ENCODE data around the gene WIF1.
A peak's percentile ranks its signal among the peaks of the same experiment; 100 is the strongest.

WIF1 gene, protein sequence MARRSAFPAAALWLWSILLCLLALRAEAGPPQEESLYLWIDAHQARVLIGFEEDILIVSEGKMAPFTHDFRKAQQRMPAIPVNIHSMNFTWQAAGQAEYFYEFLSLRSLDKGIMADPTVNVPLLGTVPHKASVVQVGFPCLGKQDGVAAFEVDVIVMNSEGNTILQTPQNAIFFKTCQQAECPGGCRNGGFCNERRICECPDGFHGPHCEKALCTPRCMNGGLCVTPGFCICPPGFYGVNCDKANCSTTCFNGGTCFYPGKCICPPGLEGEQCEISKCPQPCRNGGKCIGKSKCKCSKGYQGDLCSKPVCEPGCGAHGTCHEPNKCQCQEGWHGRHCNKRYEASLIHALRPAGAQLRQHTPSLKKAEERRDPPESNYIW

DNA sequence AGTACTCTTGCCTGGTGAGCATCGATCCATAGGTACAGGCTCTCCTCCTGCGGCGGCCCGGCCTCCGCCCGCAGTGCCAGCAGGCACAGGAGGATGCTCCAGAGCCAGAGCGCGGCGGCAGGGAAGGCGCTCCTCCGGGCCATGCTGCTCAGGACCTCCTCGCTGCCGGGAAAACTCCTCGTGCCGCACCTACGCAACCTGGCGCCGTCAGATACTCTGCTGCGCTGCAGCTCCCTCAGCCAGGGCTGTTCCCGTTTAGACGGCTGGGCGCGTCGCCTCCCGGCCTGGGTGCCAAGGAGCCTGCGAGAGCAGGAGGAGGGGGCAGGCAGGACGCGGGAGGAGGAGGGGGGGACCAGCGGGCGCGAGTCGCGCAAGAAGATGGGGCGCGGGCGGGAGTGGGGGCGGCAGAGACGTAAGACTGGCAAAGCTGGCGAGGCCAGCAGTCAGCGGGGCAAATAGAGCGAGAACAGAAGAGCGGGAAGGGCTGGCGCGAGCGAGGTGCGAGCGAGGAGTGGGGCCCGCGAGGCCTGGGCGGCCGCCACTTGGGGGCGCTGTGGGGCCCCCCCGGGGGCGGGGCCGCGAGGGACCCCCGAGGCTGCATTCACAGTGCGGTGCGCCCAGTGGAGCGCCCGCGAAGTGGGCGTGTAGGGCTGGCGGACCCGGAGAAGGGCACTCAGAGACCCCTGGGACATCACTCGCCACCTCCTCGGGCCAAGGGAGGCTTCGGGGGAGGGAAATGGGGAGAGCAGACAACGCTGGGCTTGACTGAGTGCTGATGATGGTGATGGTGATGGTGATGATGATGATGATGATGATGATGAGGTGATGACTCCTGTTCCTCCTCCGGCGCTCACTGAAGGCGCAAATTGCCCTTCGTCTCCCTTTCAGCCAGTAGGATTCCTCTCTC, at the start of gene WIF1:
TSS of gene WIF1 (minus strand) at position 257 of the 907 bp plus-strand sequence. CDS start at position 143, 114 bp downstream.
- no peak for DNase-seq (ENCODE audit: low spot score)

DNA sequence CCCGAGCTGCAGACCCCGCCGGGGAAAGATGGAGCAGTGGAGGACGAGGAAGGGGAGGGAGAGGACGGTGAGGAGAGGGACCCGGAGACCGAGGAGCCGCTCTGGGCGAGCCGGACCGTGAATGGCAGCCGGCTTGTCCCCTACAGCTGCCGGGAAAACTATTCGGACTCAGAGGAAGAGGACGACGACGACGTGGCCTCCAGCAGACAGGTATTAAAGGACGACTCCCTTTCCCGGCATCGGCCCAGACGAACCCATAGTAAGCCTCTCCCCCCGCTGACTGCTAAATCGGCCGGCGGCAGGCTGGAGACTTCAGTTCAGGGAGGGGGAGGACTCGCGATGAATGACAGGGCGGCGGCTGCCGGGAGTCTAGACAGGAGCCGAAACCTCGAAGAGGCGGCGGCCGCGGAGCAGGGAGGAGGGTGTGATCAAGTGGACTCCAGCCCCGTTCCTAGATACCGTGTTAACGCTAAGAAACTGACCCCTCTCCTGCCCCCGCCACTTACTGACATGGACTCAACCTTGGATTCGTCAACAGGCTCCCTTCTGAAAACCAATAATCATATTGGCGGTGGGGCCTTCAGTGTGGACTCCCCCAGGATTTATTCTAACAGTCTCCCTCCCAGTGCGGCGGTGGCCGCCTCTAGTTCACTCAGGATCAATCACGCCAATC, 49.2 kb upstream of the WIF1 start:
- peak; percentile 65 for DNase-seq (ENCODE audit: low spot score)

DNA sequence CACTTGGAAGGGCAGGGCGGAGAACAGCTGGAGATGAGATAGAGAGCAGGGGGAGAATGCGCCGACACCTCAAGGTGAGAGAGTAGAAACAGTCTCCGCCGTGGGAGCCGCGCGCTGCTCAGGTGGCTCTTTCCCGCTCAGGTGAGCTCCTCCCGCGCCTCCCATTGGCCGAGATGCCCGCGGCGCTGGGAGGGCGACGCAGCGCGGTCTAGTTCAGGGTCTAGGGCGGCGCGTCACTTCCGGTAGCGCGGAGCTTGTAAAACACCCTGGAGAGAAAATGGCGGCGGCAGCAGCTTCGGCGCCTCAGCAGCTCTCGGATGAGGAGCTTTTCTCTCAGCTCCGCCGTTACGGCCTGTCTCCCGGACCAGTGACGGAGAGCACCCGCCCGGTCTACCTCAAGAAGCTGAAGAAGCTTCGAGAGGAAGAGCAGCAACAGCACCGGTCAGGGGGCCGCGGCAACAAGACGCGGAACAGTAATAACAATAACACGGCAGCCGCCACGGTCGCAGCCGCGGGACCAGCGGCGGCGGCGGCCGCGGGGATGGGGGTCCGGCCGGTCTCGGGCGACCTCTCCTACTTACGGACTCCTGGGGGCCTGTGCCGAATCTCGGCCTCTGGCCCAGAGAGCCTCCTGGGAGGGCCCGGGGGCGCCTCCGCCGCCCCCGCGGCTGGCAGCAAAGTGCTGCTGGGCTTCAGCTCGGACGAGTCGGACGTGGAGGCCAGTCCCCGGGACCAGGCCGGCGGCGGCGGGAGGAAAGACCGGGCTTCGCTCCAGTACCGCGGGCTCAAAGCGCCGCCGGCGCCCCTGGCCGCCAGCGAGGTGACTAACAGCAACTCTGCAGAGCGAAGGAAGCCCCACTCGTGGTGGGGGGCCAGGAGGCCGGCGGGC, 48.5 kb upstream of the WIF1 start, which contains the start of gene LEMD3:
TSS of gene LEMD3 (plus strand) at position 264 of the 889 bp plus-strand sequence. CDS start at position 278, 14 bp downstream.
- peak; percentile 93 for DNase-seq (ENCODE audit: low spot score)

DNA sequence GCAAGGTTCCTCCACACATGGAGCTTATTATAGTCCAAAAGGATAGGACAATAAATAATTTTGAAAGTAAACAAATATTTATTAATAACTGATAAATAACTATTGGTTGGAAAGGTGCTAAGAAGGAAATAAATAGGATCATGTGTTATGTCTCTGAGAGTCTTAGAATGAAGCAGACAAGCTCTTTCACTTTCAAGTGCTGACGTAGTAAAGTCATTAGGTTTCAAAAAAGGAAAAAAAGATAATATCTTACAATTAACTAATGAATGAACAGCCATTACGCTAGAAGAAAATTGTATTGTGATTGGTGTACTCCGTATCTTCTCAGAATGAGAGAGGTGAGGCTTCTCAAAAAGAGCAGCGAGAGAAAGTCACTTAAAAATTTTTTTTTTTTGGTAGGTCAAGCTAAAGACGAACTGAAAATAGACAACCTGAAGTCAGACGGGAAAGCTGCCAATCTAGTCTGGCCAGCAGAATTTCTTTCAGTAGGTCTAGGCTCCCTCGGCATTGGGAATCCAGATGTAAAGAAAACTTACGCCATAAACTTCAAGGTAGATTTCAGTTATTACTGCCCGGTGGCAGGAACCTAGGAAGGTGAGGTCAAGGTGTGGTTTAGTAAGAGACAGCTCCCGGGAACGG, 47.7 kb upstream of the WIF1 start:
- peak; percentile 16 for DNase-seq (ENCODE audit: low spot score)

DNA sequence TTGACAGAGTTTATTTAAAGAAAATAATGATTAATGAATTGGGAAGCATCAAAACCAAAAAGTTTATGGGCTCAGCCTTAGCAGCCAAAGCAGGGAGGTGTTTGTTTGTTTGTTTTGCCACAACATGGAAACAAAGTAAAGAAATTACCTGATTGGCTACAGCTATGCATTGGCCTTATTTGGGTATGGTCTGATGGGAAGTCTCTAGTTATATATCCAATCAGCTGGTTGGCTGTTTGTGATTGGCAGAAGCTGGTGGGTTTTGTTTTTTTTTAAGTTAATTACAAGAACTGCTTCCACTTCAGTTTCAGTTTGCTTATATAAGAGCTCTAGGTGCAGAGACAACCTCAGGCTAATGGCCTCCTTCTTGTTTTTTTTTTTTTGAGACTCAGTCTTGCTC, 43.7 kb upstream of the WIF1 start:
- no peak for DNase-seq (ENCODE audit: low spot score)

DNA sequence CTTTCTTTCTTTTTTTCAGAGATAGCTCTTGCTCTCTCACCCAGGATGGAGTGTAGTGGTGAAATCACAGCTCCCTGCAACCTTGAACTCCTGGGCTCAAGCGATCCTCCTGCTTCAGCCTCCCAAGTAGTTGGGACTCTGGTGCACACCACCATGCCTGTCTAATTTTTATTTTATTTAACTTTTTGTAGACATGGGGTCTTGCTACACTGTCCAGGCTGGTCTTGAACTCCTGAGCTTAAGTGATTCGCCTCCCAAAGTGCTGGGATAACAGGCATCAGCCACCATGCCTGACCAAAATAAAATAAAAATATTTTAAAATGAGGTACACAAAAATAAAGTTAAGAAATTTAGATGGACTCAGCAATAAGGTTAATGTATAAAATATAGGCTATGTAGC, 43.1 kb upstream of the WIF1 start:
- DNase-seq (ENCODE audit: low spot score) = no peak

DNA sequence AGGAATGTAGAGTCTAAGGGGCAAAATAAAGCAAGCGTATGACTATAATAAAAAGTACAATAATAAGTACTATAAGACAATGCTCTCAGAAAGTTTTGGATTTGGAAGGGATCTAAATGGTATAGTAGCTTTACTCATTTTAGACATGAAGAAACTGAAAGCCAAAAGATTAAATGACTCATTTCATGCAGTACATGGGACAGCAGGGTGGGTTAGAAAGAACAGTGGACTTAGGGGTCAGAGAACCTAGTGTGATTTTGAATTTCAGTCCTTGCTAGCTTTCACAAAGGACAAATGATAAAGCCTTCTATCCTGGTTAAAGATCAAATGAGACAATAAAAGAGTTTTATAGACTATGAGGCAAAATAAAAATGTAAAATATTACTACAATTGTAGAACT, 41.5 kb upstream of the WIF1 start:
- no peak for DNase-seq (ENCODE audit: low spot score)

DNA sequence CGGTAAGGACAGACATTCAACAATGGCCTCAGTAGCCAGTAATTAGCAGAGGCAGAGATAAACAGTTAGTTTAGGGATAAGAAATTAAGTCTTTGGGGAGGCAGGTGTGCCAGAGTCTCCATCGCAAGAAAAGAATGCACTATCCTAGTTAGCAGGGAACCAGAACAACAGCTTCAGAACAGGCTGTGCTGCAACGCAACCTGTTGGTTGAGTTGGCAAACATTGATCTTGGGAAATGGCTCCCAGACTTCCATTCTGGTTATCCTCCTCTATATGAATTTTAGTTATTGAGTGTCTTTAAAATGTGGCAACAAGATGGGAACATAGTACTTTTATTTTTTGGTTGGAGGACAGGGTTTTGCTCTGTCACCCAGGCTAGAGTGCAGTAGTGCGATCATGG, 36.0 kb upstream of the WIF1 start:
- no peak for DNase-seq (ENCODE audit: low spot score)

DNA sequence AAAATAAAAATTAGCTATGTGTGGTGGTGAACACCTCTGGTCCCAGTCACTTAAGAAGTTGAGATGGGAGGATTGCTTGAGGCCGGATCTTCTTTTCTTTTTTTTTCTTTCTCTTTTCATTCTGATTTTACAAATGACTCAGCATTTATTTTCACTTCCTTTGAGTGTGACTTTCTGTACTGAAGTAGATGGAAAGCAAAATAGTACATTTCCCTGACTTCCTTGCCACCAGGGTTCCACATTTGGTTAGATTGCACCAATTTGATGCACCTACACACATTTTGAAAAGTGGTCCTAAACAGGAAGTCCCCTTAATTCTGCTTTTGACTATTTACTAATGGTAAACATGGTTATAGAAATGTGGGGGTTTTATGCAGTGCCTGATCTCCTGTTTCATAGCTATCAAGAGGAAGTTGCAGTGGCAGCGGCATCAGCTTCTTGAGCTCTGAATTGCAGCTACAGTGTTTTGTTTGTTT, 35.3 kb upstream of the WIF1 start:
- DNase-seq (ENCODE audit: low spot score) = peak; percentile 8

DNA sequence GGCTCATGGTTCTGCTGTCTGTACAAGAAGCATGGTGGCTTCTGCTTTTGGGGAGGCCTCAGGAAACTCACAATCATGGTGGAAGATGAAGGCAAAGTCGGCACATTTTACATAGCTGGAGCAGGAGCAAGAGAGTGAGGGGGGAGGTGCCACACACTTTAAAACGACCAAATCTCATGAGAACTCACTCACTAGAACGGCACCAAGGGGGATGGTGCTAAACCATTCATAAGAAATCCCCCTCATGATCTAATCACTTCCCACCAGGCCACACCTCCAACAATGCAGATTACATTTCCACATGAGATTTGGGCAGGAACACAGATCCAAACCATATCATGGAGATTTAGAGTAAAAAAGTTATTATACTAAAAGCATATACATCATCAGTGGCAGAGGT, 34.7 kb upstream of the WIF1 start:
- no peak for DNase-seq (ENCODE audit: low spot score)

DNA sequence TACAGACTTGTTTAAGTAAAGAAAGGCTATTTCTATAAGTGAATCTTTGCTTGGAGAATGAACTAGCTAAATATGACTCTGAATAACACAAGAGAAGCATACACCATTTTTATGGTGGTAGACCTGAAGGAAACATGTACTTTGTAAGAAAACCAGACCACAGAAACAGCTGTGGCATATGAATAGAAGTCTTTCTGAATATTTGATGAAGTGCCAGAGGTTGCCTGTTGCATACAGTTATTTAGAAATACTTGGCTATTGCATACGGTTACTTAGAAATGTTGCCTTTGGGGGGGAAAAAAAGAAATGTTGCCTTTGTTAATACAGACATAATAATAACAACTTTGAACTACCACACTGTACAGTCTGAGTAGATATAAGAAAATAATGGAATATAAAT, 31.5 kb upstream of the WIF1 start:
- DNase-seq (ENCODE audit: low spot score) = no peak

DNA sequence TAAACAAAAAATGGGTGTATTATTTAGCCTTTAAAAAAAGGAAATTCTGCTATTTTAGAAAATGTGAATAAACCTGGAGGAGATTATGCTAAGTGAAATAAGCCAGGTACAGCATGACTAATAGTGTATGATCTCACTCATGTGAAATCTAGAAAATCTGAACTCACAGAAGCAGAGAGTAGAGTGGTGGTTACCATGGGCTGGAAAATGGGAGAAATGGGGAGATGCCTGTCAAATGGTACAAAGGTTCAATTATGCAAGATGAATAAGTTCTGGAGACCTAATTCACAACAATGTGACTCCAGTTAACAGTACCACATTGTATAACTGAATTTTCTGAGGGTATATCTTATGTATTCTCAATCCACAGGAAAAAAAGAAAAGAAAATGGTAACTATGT, 30.9 kb upstream of the WIF1 start:
- no peak for DNase-seq (ENCODE audit: low spot score)

DNA sequence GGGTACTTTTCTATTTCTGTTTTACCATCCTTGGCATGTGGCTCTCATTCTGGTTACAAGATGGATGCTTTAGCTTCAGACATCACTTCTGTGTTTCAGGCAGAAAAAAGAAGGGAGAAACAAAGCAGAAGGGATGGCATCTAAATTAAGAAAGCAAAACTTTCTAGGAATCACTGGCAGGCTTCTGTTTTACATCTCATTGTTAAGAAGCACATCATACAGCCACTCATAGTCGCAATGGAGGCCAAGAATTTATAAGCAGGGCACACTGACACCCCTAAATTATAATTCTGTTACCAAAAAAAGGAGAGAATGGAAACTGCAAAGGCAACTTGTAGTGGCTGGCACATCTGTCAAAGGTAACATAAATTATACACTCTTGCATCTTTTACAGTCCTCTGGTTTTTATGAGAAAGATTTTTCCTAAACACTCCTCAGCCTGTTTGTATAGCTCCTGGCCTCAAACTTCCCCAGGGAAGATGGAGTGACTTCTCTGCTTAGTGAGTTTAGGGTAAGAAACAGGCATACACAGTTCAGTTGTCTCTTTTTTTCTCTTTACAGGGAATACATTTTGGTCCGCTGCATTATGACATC, 26.3 kb upstream of the WIF1 start:
- no peak for DNase-seq (ENCODE audit: low spot score)

DNA sequence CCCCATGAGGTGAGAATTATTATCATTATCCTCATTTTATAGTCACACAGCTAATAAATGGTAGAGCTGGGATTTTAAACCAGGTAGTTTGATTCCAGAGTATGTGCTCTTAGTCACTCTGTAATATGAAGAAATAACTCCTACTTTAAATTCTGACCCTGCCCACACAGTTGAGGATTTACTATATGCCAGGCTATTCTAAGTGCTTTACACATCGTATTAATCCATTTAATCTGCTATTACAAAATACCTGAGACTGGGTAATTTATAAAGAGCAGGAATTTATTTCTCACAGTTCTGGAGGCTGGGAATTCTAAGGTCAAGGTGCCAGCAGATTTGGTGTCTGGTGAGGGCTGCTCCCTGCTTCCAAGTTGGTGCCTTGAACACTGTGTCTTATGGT, 19.6 kb upstream of the WIF1 start:
- DNase-seq (ENCODE audit: low spot score) = no peak

DNA sequence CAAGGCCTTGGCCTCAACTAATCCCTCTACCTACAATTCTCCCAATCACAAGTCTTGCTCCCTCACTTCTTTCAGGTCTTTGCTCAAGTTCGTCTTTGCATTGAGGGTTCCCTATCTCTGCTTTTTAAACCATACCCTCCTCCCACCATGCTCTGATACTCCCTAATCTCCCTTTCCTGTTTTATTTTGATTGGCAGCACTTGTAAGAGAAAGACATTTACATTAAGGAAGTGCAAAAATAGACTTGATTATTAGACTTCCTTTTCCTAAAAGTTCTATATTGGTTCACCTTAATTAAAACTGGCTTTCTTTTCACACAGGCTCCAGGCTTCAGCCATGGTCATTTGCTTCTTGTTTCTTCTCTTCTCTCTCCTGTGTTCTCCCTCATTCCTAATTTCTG, 18.3 kb upstream of the WIF1 start:
- DNase-seq (ENCODE audit: low spot score) = no peak

DNA sequence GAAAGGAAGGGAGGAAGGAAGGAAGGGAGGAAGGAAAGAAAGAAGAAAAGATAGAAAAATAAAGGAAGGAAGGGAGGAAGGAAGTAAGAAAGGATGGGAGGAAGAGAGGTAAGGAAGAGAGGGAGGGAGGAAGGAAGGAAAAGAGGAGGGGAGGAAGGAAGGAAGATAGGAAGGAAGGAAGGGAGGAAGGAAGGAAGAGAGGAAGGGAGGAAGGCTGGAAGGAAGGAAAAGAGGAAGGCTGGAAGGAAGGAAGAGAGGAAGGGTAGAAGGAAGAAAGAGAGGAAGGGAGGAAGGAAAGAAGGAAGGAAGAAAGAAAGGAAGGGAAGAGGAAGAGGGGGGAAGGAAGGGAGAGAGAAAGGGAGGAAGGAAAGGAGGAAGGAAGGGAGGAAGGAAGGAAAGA, 12.8 kb upstream of the WIF1 start:
- no peak for DNase-seq (ENCODE audit: low spot score)

DNA sequence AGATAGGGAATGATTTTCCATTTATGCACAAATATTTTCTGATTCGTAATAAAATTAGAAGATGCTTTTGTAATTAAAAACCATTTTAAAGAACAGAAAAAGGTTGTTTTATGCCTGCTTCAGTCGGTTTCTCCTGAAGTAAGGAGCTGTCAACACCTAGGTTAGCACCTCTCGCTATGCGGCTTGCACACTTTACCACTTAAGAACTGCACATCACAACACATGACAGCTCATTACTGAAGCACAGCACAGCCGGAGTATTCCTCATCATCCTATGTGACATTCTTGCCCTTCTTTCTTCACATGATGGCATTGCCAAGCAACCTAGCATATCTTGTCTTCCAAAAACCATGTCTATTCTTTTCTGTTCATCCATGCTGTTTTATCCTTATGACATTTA, 5.4 kb upstream of the WIF1 start:
- no peak for DNase-seq (ENCODE audit: low spot score)

DNA sequence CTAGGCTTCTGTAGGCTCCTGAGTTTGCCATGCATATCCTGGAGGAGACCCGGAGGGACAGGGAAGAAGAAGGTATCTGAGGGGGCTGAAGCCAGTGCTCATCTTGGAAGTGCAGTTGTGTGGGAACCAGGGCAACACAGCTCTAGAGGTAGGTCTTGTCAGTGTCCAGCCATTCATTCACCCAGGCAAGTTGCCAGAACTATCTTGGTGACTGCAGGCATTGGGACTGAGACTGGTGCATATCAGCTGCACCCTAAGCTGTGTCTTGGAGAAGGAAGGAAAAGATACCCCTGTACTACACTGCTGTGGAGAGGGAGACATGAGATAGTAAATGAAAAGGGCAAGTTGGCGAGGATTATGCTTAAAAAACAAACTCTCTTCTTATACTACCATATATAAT, 4.9 kb upstream of the WIF1 start:
- no peak for DNase-seq (ENCODE audit: low spot score)

DNA sequence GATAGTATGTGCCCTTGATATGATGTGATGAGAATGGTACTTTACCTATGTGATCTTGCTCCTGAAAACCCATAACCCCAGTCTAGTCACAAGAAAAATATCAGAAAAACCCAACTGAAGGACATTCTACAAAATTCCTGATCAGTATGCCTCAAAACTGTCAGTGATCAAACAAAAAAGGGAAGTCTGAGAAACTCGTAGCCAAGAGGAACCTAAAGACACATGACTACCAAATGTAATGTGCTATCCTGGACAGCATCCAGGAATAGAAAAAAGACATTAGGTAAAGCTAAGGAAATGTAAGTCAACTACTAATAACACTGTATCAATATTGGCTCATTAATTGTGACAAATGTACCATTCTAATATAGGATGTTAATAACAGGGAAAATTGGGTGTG, 4.1 kb upstream of the WIF1 start:
- no peak for DNase-seq (ENCODE audit: low spot score)

DNA sequence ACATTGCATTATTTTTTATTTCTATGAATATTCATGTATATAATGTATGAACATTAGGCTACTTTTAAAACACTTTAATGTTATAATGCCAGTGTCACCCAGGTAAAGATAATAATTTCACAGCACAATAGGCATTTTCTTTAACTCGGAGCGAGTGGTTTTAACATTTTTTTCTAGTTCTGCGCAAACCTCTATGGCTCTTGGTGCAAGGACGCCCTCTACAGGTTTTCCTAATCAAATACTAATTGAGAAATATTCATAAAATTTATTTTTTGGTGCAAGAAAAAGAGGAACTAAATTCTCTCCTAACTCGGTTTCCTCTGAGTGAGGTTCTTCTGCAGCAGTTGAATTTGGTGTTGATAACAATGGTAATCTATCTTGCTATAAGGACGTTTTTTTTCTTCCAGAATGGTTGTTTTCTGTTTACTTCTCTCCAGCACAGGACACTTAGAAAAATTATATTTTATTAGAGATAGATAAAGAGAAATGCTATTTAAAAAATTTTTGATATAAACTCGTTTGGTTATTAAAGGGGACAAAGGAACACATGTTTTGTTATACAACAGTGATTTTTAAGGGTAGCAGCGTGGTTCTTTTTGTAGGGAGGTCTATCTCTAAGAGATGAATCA, 2.4 kb upstream of the WIF1 start:
- peak; percentile 11 for DNase-seq (ENCODE audit: low spot score)

Data from CD4-positive, alpha-beta T cell treated with Interleukin-2 at 100 ng/mL for 4 hours (primary cell).